Fibroblast of villous mesenchyme (primary cell): ENCODE measurements around the gene C1R. TPM values are rescaled to one million over a fixed set of nuclear protein-coding genes. Genes with fewer than 3 reads are reported as not detected.

ENCODE experiments used
- DNase-seq: peaks from one replicate; pipeline ENCODE4 v3.0.0-alpha.2; 2010; ENCODE audit warnings: low read depth
- H3K4me3 ChIP-seq: 2 replicates; pipeline ENCODE4 v1.5.1; 2011; ENCODE audit warnings: low read depth, mild to moderate bottlenecking, low read length
- CTCF ChIP-seq: IDR thresholded peaks from 2 replicates; pipeline ENCODE4 v1.5.1; 2012; ENCODE audit warnings: low read depth, mild to moderate bottlenecking, low read length; ENCODE audit not compliant: insufficient read depth
- total RNA-seq: library from RNA; depleted of rRNA; stranded (reverse); fragments of >200 nt; gene quantifications from 2 replicates; pipeline ENCODE4 v1.2.3, GENCODE V29; 2012

The C1R gene
- total RNA-seq, 1 donor, result 84.2 TPM

GRCh38 chr12:7127916-7128626 lies 35.8 kb upstream of the C1R start:
- DNase-seq, result no peak
- no peak for TF ChIP-seq CTCF
- H3K4me3 ChIP-seq, result no peak overlapping the region

GRCh38 chr12:7125632-7126227 lies 33.5 kb upstream of the C1R start:
- H3K4me3 ChIP-seq, result no peak overlapping the region
- no peak for DNase-seq
- TF ChIP-seq CTCF, result no peak

GRCh38 chr12:7123806-7124522 lies 31.7 kb upstream of the C1R start:
- no peak for DNase-seq
- no peak for TF ChIP-seq CTCF
- no peak overlapping the region for H3K4me3 ChIP-seq

GRCh38 chr12:7122811-7123769 lies 30.8 kb upstream of the C1R start:
- DNase-seq, result no peak
- H3K4me3 ChIP-seq, result no peak overlapping the region
- TF ChIP-seq CTCF, result no peak

- no peak for DNase-seq
- TF ChIP-seq CTCF, result no peak
These were observed 29.1 kb upstream of the C1R start for GRCh38 chr12:7121324-7121723.

GRCh38 chr12:7120166-7120565 lies 27.9 kb upstream of the C1R start:
- DNase-seq, result no peak
- TF ChIP-seq CTCF, result no peak
- H3K4me3 ChIP-seq, result no peak overlapping the region

More at GRCh38 chr12:7121324-7121723, 29.1 kb upstream of the C1R start:
- no peak overlapping the region for H3K4me3 ChIP-seq
